Hepatocyte (in vitro differentiated cells): ENCODE results near the gene NRP1. TPM values are rescaled to one million over a fixed set of nuclear protein-coding genes. Genes with fewer than 3 reads are reported as not detected.

ENCODE experiments used
- DNase-seq: peaks from one replicate; pipeline ENCODE4 v3.0.0-alpha.2; 2016; ENCODE audit warnings: low spot score
- H2AFZ ChIP-seq: fragments of 200-600 bp; sonication (generic); 2 replicates; pipeline ENCODE4 v1.6.0; 2016; ENCODE audit warnings: antibody characterized with exemption, mild to moderate bottlenecking
- H3K27ac ChIP-seq: fragments of 200-600 bp; sonication (generic); 2 replicates; pipeline ENCODE4 v1.5.1; 2016; ENCODE audit warnings: mild to moderate bottlenecking
- H3K27me3 ChIP-seq: fragments of 200-600 bp; sonication (generic); 2 replicates; pipeline ENCODE4 v1.6.1; 2016
- H3K36me3 ChIP-seq: fragments of 200-600 bp; sonication (generic); replicated peaks from 2 replicates; pipeline ENCODE4 v1.5.1; 2016; ENCODE audit warnings: low read depth; ENCODE audit not compliant: insufficient read depth
- H3K4me1 ChIP-seq: fragments of 200-600 bp; sonication (generic); 2 replicates; pipeline ENCODE4 v1.5.1; 2016; ENCODE audit warnings: mild to moderate bottlenecking, moderate library complexity; ENCODE audit not compliant: insufficient read depth
- H3K4me2 ChIP-seq: fragments of 200-600 bp; sonication (generic); 2 replicates; pipeline ENCODE4 v1.6.0; 2016
- H3K4me3 ChIP-seq: fragments of 200-600 bp; sonication (generic); 2 replicates; pipeline ENCODE4 v1.5.1; 2016; ENCODE audit warnings: mild to moderate bottlenecking
- H3K79me2 ChIP-seq: fragments of 200-600 bp; sonication (generic); 2 replicates; pipeline ENCODE4 v1.6.0; 2017; ENCODE audit warnings: mild to moderate bottlenecking
- H3K9me2 ChIP-seq: fragments of 200-600 bp; sonication (generic); replicated peaks from 2 replicates; pipeline ENCODE4 v1.6.0; 2017; ENCODE audit warnings: mild to moderate bottlenecking; ENCODE audit not compliant: insufficient read depth
- H3K9me3 ChIP-seq: fragments of 200-600 bp; sonication (generic); 2 replicates; pipeline ENCODE4 v1.5.1; 2016; ENCODE audit warnings: low read depth, mild to moderate bottlenecking
- H4K20me1 ChIP-seq: fragments of 200-600 bp; sonication (generic); 2 replicates; pipeline ENCODE4 v1.6.0; 2016; ENCODE audit warnings: mild to moderate bottlenecking; ENCODE audit not compliant: insufficient read depth, poor library complexity, severe bottlenecking
- CTCF ChIP-seq: fragments of 200-600 bp; sonication (generic); IDR thresholded peaks from 2 replicates; pipeline ENCODE4 v1.5.1; 2016; ENCODE audit warnings: antibody characterized with exemption, mild to moderate bottlenecking; ENCODE audit not compliant: poor library complexity
- EZH2 ChIP-seq: fragments of 200-600 bp; sonication (generic); IDR thresholded peaks from 2 replicates; pipeline ENCODE4 v1.6.1; 2016; ENCODE audit warnings: antibody characterized with exemption, mild to moderate bottlenecking, borderline replicate concordance
- EZH2phosphoT487 ChIP-seq: fragments of 200-600 bp; sonication (generic); IDR thresholded peaks from one replicate; pipeline ENCODE4 v1.6.1; 2018; ENCODE audit warnings: antibody characterized with exemption, mild to moderate bottlenecking, low read depth, moderate library complexity; ENCODE audit not compliant: unreplicated experiment, severe bottlenecking
- WGBS: methylation state at CpG from one replicate; pipeline ENCODE4 v1.1.6; 2016; ENCODE audit warnings: low lambda C conversion rate; ENCODE audit errors: missing lambda C conversion rate; 5-methylcytosine and 5-hydroxymethylcytosine counted together
- polyA plus RNA-seq: library from polyadenylated mRNA; unstranded; fragments of >200 nt; fragmentation: Nextera tagmentation; extraction: Ambion mirVana; gene quantifications from 2 replicates; pipeline ENCODE4 v1.2.1, GENCODE V29; 2016
- total RNA-seq: library from RNA; depleted of rRNA; stranded (reverse); fragments of >200 nt; gene quantifications from 2 replicates; pipeline ENCODE4 v1.2.3, GENCODE V29; 2014

Gene NRP1
- total and polyA plus RNA-seq, 2 experiments from 2014 or later = 32.2 to 46.9 TPM

- Histone ChIP-seq H3K27ac (peak overlapping the region; percentile 77), H3K27me3 (no peaks in the 10 kb centered on the region), H2AFZ (peak overlapping the region; percentile 23), H3K79me2 (no peaks in the 10 kb centered on the region), H3K4me1 (peaks cover 10% of the 10 kb centered on the region), H4K20me1 (no peaks in the 10 kb centered on the region), H3K9me3 (no peaks in the 10 kb centered on the region), H3K36me3 (no peaks in the 10 kb centered on the region), H3K4me2 (peak overlapping the region; percentile 69), H3K4me3 (no peak overlapping the region), H3K9me2 (no peaks in the 10 kb centered on the region)
- DNase-seq = peak; percentile 33
- no peak for TF ChIP-seq EZH2
- TF ChIP-seq CTCF = no peak
- no peak for TF ChIP-seq EZH2phosphoT487
- 45% methylated on average over 9 of the region's 9 CpGs for WGBS
These were observed 75.5 kb downstream of the NRP1 start for GRCh38 chr10:33258967-33259366.

DNA sequence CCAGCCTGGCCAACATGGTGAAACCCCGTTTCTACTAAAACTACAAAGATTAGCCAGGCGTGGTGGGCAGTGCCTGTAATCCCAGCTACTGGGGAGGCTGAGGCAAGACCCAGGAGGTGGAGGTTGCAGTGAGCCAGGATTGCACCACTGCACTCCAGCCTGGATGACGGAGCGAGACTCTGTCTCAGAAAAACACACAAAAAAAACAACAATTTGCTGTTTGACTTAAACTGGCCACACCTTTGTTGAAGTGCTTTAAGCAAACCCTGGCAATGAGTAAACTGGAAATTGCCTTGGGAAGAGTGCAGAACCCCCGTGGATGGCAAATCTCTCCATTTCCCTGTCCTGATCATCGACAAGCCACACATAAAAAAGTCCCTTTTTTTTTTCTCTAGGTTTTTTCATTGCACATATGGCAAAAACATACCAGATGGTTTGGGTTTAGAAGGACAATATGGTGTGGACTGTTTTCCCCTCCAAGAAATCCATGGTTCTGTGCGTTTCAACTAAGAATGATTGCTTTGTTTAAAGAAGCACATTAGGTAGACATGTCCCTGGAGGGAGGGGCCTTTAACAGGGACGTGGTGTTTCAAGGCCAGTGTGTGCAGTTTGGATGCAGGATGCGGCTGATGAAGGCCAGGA, 76.9 kb downstream of the NRP1 start:
- DNase-seq = no peak
- 68% methylated on average over 9 of the region's 9 CpGs for WGBS
- TF ChIP-seq CTCF = no peak
- TF ChIP-seq EZH2 = no peak
- TF ChIP-seq EZH2phosphoT487 = no peak
- no peaks in the 10 kb centered on the region for H3K27me3 ChIP-seq
- no peaks in the 10 kb centered on the region for H3K79me2 ChIP-seq
- H3K4me1 ChIP-seq = no peaks in the 10 kb centered on the region
- no peaks in the 10 kb centered on the region for H3K36me3 ChIP-seq
- H3K27ac ChIP-seq = peak overlapping the region; percentile 49
- H3K9me2 ChIP-seq = no peaks in the 10 kb centered on the region
- no peak overlapping the region for H3K4me3 ChIP-seq
- H2AFZ ChIP-seq = no peak overlapping the region
- no peaks in the 10 kb centered on the region for H4K20me1 ChIP-seq
- no peak overlapping the region for H3K4me2 ChIP-seq
- no peaks in the 10 kb centered on the region for H3K9me3 ChIP-seq

DNA sequence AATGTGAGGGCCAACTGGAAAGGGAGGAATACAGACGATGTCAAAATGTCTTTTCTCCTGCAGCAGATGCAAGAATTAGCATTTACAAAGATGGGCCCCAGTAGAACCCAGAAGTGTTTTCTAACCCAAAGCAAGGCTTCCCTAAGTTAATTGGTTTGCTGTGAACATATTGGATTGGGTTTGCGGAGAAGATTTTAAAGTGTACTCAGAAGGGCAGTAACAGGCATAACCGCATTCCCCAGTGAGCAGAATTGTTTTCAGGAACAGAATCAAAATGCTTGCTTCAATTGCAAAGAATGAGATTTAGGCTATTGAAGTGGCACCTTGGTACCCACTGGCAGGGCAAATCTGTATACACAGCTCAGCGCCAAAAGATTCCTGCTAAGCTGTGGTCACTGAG, 78.0 kb downstream of the NRP1 start:
- H4K20me1 ChIP-seq = no peaks in the 10 kb centered on the region
- H3K4me1 ChIP-seq = no peaks in the 10 kb centered on the region
- H3K9me3 ChIP-seq = no peaks in the 10 kb centered on the region
- no peak overlapping the region for H2AFZ ChIP-seq
- no peak overlapping the region for H3K4me2 ChIP-seq
- WGBS = 97% methylated on average over 4 of the region's 4 CpGs
- no peaks in the 10 kb centered on the region for H3K27me3 ChIP-seq
- DNase-seq = no peak
- H3K36me3 ChIP-seq = no peaks in the 10 kb centered on the region
- no peak overlapping the region for H3K4me3 ChIP-seq
- H3K27ac ChIP-seq = no peak overlapping the region
- no peaks in the 10 kb centered on the region for H3K9me2 ChIP-seq
- TF ChIP-seq EZH2 (no peak), EZH2phosphoT487 (no peak), CTCF (no peak)
- H3K79me2 ChIP-seq = no peaks in the 10 kb centered on the region
